K562 (cell line): Measurements from ENCODE around the gene SUMF1. TPM values are rescaled to one million over a fixed set of nuclear protein-coding genes. Genes with fewer than 3 reads are reported as not detected.

Experiments used
- ARID3A ChIP-seq: IDR thresholded peaks from 2 replicates; pipeline ENCODE4 v1.6.1; 2012; ENCODE audit warnings: low read depth, low read length, improper control_type of control experiment, borderline replicate concordance
- BCL6 ChIP-seq: fragments of 250-450 bp; sonication (Bioruptor Pico); IDR thresholded peaks from 2 replicates; pipeline ENCODE4 v1.4.0; 2020
- C11orf30 ChIP-seq: fragments of 450-650 bp; IDR thresholded peaks from 2 replicates; pipeline ENCODE4 v1.6.1; 2016; ENCODE audit warnings: low read depth, mild to moderate bottlenecking
- CC2D1A ChIP-seq: fragments of 450-650 bp; IDR thresholded peaks from 2 replicates; pipeline ENCODE4 v1.6.1; 2017; ENCODE audit warnings: mild to moderate bottlenecking
- FOS ChIP-seq: IDR thresholded peaks from 3 replicates; pipeline ENCODE4 v1.6.1; 2011; ENCODE audit not compliant: insufficient read length; ENCODE audit errors: extremely low read depth
- FOSL1 ChIP-seq: fragments of 200-800 bp; sonication (Bioruptor generic); conservative IDR thresholded peaks from 2 replicates; pipeline ENCODE4 v1.6.1; 2016; ENCODE audit warnings: missing genetic modification characterization, missing compliant biosample characterization
- FOXP1 ChIP-seq: sonication (generic); formaldehyde crosslinking; IDR thresholded peaks from 2 replicates; pipeline ENCODE4 v1.8.0; 2022; ENCODE audit warnings: mild to moderate bottlenecking, missing genetic modification reagents
- GABPB1 ChIP-seq: sonication (generic); formaldehyde crosslinking; IDR thresholded peaks from 2 replicates; pipeline ENCODE4 v1.8.0; 2022; ENCODE audit warnings: mild to moderate bottlenecking, missing genetic modification reagents
- HDAC2 ChIP-seq: fragments of 450-650 bp; IDR thresholded peaks from 2 replicates; pipeline ENCODE4 v1.6.1; 2016; ENCODE audit warnings: mild to moderate bottlenecking
- HSF4 ChIP-seq: fragments of 250-450 bp; sonication (Bioruptor Pico); IDR thresholded peaks from 2 replicates; pipeline ENCODE4 v2.1.2; 2022; ENCODE audit warnings: mild to moderate bottlenecking, moderate library complexity, borderline replicate concordance
- NFRKB ChIP-seq: fragments of 450-650 bp; IDR thresholded peaks from 2 replicates; pipeline ENCODE4 v1.6.1; 2016; ENCODE audit warnings: low read depth
- PPARD ChIP-seq: fragments of 250-450 bp; sonication (Bioruptor Pico); IDR thresholded peaks from 2 replicates; pipeline ENCODE4 v1.8.0; 2022; ENCODE audit warnings: inconsistent platforms, mild to moderate bottlenecking, moderate library complexity
- ZBTB33 ChIP-seq: sonication (generic); formaldehyde crosslinking; IDR thresholded peaks from 2 replicates; pipeline ENCODE4 v1.8.1; 2023; ENCODE audit warnings: mild to moderate bottlenecking, missing genetic modification reagents
- ZNF444 ChIP-seq: fragments of 250-450 bp; sonication (Bioruptor Pico); IDR thresholded peaks from 2 replicates; pipeline ENCODE4 v1.4.0; 2020; ENCODE audit warnings: mild to moderate bottlenecking, moderate library complexity
- polyA plus RNA-seq, 8 experiments: library from polyadenylated mRNA; depleted of rRNA in 4 of 8; stranded (reverse) in 5 of 8; unstranded in 3 of 8; fragments of >200 nt; fragmentation: Nextera tagmentation in 2 of 8; fragmentation: Illumina TruSeq in 1 of 8; extraction: Ambion mirVana in 2 of 8; extraction: Trizol in 1 of 8; gene quantifications; 2 replicates each; pipeline versions ENCODE4 v1.2.1 to v1.2.3, GENCODE V29; 2011 to 2014; ENCODE audit warnings: inconsistent platforms in 1 of 8, missing spikeins in 1 of 8
- total RNA-seq, 7 experiments: library from RNA; depleted of rRNA in 6 of 7; stranded (reverse); fragments of >200 nt in 6 of 7; fragmentation: Illumina TruSeq in 2 of 7; extraction: Trizol in 2 of 7; gene quantifications; 2 replicates each; pipeline versions ENCODE4 v1.2.1 to v1.2.3, GENCODE V29; 2011 to 2021; ENCODE audit warnings: low replicate concordance in 1 of 7
- TF ChIP-seq, protein P1 (sequence below): fragments of 450-650 bp; IDR thresholded peaks from 2 replicates; pipeline ENCODE4 v1.6.1; 2017; ENCODE audit warnings: mild to moderate bottlenecking, moderate library complexity

The SUMF1 gene
- total and polyA plus RNA-seq, 9 of the 15 experiments (the other 6 are each of a cell fraction or from before 2014, with no cell fraction given) = 1.3 to 7.4 (median 4.2) TPM

DNA sequence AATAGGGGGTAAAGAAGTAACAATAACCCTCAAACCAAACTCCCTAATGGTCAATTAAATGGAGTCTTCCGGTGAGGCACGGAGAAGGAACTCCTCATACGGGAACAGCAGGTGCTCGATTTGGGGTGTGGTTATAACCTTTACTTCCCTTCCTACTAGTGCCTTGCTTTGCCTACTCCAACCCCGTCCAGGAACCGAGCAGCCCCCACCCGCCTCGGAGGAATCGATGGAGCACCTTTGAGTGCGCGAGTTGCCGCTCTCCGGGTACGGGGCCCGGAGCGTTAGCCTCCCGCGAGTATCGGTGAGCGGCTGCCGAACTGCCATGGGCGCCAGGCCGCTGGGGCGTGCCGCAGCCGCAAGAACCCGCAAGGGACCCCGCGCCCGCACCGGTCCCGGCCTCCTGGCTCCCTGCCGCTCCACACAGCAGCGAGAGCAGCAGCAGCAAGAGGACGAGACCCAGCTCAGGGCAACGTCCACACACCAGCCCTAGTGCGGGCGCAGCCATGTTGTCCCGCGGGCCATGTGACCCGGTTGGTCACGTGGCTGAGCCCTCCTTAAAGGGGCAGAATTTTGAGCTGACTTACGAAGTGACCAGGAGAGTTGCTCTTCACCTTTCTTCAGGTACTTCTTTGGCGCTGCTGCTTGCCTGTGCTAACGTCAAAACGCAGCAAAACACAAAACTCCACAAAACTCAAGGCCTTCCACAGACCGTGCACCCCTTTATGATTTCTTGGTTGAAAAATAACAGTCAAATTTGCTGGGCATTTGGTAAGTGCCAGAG lies at the start of gene SUMF1 (continued):
- peak; percentile 98 for TF ChIP-seq HDAC2
- TF ChIP-seq FOXP1 = peak; percentile 84
- TF ChIP-seq ZBTB33 (CRISPR knock-in tag) = no peak
- no peak for TF ChIP-seq ZNF444 (CRISPR knock-in tag)
- no peak for TF ChIP-seq BCL6 (CRISPR knock-in tag)
- peak; percentile 100 for TF ChIP-seq C11orf30
- TF ChIP-seq HSF4 (CRISPR knock-in tag) = no peak
- TF ChIP-seq, protein P1, sequence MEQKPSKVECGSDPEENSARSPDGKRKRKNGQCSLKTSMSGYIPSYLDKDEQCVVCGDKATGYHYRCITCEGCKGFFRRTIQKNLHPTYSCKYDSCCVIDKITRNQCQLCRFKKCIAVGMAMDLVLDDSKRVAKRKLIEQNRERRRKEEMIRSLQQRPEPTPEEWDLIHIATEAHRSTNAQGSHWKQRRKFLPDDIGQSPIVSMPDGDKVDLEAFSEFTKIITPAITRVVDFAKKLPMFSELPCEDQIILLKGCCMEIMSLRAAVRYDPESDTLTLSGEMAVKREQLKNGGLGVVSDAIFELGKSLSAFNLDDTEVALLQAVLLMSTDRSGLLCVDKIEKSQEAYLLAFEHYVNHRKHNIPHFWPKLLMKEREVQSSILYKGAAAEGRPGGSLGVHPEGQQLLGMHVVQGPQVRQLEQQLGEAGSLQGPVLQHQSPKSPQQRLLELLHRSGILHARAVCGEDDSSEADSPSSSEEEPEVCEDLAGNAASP = no peak
- TF ChIP-seq CC2D1A = no peak
- TF ChIP-seq FOS = peak; percentile 61
- TF ChIP-seq PPARD (CRISPR knock-in tag) = no peak
- TF ChIP-seq FOSL1 (tag) = 0 out of 2 replicates have a peak, but pooled peaks have one; percentile 14
- TF ChIP-seq ARID3A = no peak
- peak; percentile 88 for TF ChIP-seq GABPB1 (CRISPR knock-in tag)
- peak; percentile 90 for TF ChIP-seq NFRKB
